Myocyte (in vitro differentiated cells): ENCODE measurements around the gene IQSEC2. TPM values are rescaled to one million over a fixed set of nuclear protein-coding genes. Genes with fewer than 3 reads are reported as not detected.

ENCODE experiments used
- DNase-seq: peaks from one replicate; pipeline ENCODE4 v3.0.0-alpha.2; 2012; ENCODE audit warnings: low read depth
- total RNA-seq: library from RNA; depleted of rRNA; stranded (reverse); fragments of >200 nt; gene quantifications from 2 replicates; pipeline ENCODE4 v1.2.3, GENCODE V29; 2014

IQSEC2 gene
- total RNA-seq, 1 donor from 2014 or later: 12.3 TPM

DNA sequence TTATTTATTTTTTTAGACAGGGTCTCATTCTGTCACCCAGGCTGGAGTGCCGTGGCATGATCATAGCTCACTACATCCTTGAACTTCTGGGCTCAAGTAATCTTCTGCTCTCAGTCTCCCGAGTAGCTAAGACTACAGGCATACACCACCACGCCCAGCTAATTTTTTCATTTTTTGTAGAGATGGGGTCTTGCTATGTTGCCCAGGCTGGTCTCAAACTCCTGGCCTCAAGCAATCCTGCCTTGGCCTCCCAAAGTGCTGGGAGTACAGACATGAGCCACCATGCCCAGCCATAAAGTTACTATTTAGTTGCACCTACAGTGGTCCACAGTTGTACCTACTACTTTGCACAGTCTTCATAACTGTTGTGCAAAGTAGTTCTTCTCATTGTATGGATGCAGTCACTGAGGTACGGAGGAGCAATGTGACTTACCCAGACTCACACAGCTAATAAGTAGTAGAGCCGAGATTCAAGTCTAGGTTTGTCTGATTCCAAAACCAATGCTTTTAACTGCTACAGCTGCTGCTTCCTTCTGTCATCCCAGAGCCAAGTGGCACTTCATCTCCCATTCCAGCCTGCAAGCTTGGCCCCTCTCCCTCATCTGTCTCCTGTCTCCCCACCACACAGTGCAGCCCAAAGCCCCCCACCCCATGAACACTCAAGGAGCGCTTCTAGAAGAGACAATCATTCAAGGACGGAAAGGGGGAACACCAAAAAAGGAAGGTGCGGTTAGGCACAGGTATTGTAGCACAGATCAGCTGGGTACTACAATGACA is 24.0 kb upstream of the IQSEC2 start:
- DNase-seq: no peak

GRCh38 chrX:53303195-53303594 is 21.8 kb upstream of the IQSEC2 start:
- no peak for DNase-seq

DNA sequence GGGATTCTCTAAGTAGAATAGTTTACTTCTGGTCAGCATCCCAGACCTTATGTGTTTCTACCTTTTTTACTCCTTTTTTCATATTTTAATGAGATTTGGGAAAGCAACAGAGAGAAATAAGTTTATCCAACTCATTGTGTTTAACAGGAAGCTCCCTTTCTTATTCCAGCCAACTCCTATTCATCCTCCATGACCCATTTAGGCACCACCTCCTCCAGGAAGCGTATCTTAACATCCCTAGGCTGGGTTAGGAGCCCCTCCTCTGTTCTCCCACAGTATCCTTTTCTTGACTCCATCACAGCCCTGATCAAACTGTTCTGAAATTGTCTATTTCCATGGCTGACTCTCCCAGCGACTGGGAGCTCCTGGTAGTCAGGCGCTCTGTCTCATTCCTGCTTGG is 18.8 kb upstream of the IQSEC2 start:
- DNase-seq: no peak

- DNase-seq: no peak
Observed at GRCh38 chrX:53294024-53294648, 12.8 kb upstream of the IQSEC2 start.

DNA sequence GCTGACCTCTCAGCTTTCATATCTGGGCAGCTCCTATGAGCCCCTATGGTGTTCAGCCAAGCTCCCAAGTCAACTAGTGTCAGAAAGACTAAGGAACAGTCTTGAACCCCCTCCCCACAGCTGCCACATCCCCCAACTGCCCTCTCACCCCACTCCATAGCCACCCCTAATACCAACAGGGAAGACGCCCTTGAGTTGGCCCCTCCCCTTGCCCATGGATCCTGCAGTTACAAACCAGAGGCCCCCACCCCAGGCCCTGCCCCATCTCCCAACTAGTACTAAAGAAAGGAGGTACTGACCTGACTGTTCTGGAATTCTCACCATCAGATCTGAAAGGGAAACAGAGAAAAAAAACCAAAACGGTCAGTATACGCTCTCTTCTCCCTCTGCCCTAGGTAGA is 10.2 kb upstream of the IQSEC2 start:
- DNase-seq: no peak

- peak; percentile 23 for DNase-seq
Observed at GRCh38 chrX:53290441-53291041, 9.2 kb upstream of the IQSEC2 start.

GRCh38 chrX:53288189-53288588 is 6.8 kb upstream of the IQSEC2 start:
- DNase-seq: peak; percentile 19

DNA sequence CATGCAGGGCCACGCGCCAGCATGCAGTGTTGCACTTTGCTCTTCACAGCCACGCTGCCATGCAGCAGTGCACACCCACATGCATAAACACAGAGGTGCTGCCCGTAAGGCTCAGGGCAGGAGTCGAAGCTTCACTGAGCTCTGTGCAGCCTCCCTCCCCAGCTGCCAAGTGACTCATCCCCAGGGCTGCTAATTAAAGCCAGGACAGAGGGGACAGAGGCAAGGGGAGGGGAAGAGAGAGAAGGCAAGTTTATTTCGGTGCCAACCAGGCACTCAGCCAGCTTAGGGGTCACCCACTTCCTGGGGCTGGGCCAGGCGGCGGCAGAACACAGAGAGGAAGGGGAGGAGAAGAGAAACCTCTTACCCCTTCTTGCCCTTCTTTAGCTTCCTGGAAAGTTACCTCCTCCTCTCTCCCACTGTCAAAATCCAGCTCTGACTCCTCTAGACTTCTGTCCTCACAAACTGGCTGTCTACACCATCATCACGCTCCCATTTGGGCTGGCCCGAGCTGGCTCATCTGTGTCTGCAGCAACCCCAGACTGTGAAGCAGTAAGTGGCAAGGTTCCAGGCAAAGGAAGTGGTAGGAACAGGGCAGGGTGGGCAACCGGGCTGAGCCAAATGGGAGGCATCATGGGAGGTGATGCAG is 6.2 kb upstream of the IQSEC2 start:
- DNase-seq: peak; percentile 91

DNA sequence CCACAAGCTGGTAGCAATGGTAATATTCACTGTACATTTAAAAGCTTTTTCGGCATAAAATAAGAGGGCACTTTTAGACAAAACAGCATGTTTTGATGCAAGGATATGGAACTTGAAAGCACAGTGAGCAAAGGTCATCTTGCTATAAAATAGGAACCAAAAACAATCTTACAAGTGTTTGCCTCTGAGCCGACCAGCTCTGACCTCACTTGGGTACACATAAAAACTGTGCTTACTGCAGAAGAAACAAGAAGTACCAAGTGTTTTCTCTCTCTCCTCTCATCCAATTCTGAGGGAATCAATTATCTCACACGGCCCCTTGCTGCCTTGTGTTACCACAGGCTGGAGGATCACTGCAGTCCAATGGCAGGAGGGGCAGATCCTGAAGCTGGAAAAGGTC is 4.8 kb upstream of the IQSEC2 start:
- peak; percentile 21 for DNase-seq

- DNase-seq: peak; percentile 24
Observed at GRCh38 chrX:53285591-53285990, 4.2 kb upstream of the IQSEC2 start.

- DNase-seq: peak; percentile 59
Observed at GRCh38 chrX:53284684-53285447, 3.5 kb upstream of the IQSEC2 start.

- DNase-seq: no peak
Observed at GRCh38 chrX:53283567-53283966, 2.2 kb upstream of the IQSEC2 start.

DNA sequence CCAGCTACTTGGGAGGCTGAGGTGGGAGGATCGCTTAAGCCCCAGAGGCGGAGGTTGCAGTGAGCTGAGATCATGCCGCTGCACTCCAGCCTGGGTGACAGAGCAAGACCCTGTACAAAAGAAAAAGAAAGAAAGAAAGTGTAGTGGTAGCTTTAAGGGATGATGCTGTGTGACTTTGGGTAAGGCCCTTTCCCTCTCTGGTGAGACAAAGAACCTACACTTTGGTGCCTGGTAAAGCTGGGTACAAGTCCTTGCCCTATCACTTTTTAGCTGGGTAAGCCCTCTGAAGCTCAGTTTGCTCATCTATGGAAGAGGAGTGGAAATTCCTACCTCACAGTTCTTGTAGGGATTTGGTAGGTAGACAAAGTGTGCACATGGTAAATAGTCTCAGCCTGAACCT is 1.7 kb upstream of the IQSEC2 start:
- DNase-seq: no peak

- DNase-seq: peak; percentile 17
Observed at GRCh38 chrX:53281963-53282695, 745 bp upstream of the IQSEC2 start.

DNA sequence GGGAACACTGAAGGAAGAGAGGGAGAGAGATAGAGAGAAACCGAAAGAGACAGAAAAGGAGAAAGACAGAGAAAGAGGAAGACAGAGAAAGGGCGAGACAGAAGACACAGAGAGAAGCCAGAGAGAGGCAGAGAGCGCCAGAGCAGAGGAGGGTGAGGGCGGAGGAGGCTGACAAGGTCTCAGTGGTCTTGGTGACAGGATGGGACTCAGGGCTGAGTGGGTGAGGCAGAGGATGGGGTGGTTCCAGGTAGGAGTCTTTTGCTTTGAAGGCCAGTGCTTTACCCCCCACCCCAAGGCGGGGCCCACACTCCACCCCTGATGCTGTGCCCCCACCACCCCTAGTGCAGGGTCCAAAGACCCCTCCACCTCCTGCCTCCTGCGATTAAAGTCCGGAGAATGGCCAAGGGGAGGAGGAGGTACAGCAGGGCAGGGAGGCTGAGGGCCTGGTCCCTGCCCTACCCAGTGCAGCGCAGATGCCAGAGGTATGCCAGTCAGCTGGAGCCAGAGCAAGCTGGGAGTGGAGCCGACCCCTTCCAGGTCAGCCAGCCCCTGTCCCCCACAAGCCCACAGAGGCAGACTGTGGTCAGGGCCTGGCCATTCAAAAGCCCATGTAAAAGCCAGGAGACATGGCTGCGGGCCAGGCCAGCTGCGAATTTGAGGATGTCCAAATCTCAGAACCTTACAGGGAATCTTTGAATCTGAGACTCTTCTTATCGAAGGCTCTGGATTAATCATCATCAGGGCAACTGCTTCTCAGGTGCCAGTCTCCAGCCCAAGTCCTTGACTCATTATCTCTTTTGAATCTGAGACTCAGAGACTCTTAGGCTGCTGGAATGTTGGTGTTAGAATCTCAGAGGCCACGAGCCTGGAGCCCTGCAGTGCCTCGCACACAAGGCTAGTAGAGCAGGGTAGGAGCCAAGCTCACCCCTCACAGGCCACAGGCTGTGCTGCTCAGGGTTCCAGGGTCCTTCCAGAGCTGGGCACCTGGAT is 758 bp downstream of the IQSEC2 start:
- peak; percentile 73 for DNase-seq

DNA sequence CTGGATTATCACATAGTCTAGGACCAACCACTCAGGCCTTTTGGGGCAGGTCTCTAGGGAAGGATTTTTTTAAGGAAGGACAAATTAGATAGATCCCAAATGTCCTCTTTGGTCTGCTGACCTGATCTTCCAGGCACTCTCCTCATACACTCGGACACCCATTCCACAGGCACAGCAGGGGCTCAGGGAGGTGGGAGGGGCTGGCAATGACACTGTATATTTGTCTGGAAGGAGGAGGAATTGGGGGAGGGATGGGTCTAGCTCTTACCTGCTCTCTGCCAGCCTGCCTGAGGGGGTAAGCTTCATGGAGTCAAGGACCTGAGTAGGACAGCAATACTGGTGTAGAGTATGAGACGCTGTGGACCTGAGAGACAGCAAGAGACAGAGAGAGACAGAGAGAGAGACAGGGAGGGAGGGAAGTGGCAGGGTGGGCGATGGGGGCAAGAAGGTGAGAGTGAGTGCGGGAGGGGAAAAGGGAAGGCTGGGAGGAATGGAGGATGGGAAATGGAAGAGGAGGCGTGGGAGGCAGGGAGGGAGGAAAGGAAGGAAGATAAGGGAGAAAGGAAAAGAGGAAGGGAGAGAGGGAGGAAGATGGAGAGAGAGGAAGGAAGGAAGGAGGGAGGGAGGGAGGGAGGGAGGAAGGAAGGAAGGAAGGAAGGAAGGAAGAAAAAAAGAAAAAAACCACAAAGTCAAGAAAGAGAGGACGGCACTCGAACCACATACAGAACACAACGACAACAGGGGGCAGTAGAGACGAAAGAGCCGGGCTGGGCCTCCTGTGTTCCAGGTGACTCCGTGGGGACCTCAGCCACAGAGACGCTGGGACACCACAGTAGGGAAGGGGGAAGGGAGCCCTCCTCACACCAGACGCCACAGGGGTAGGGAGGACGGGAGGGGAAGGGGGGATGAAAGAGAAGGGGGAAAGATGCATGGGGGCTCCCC is 1.8 kb downstream of the IQSEC2 start:
- DNase-seq: no peak

GRCh38 chrX:53272808-53273337 is 8.5 kb downstream of the IQSEC2 start:
- no peak for DNase-seq

DNA sequence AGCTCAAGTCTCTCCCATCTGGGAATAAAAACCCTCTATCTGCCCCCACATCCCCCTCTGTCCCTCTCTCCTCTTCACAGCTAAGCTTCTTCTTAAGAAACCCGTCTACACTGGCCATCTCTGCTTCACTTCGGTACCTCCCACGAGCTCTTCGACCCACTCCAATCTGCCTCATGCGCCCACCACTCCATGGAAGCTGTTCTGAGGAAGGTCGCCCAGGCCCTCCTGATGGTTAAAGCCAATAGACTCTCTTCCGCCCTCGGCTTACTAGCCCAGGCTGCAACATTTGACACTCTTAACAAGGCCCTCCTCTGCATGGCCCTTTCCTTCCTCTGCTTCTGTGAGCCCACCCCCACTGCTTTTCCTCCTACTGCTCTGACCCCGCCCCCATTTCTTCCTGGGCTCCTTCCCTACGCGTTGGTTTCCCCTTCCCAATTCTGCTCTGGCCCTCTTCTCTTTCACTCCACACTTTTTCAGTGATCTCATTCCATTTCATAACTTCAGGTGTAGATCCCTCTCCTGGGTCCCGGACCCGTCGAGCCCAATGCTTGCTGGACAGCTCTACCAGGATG is 11.8 kb downstream of the IQSEC2 start:
- DNase-seq: no peak
